HCT116 (cell line): Measurements from ENCODE around the gene MALRD1. TPM values are rescaled to one million over a fixed set of nuclear protein-coding genes. Genes with fewer than 3 reads are reported as not detected.

Source experiments
- ATAC-seq: fragments of 200-7000 bp; cut with Tn5 transposase; 2 replicates; pipeline ENCODE4 v1.9.1; 2020; ENCODE audit warnings: mild to moderate bottlenecking, moderate library complexity
- BruUV-seq: library from RNA; stranded (reverse); fragments of 400-500 nt; replicated peaks from 2 replicates; lab custom pipeline; 2021; lab: Mats Ljungman, UMichigan
- CTCF ChIA-PET: fragments of 300-600 bp; sonication (Branson Sonifier 250); formaldehyde crosslinking; loops from one replicate; lab custom pipeline; 2021; ENCODE audit warnings: antibody characterized with exemption; lab: Charles Lee
- POLR2A ChIA-PET: fragments of 300-600, 350-600 bp; sonication (Branson Sonifier 250); formaldehyde crosslinking; loops from one replicate; lab custom pipeline; 2021; ENCODE audit warnings: antibody characterized with exemption; lab: Charles Lee
- RAD21 ChIA-PET, 2 experiments: fragments of 300-600 bp; sonication (Branson Sonifier 250); formaldehyde crosslinking; loops; one replicate each; lab custom pipeline; 2023; ENCODE audit warnings: low total read pairs in 2 of 2; ENCODE audit not compliant: uncharacterized antibody in 2 of 2, unreplicated experiment in 2 of 2, low non-redundant PET in 1 of 2; lab: Charles Lee
- DNase-seq: peaks from one replicate; pipeline ENCODE4 v3.0.0-alpha.2; 2010; ENCODE audit warnings: low read depth, low spot score
- H2AFZ ChIP-seq: fragments of 200-600 bp; shearing (Covaris generic), sonication (generic); 2 replicates; pipeline ENCODE4 v1.6.1; 2017; ENCODE audit warnings: low read depth, mixed run types, mixed read lengths, antibody characterized with exemption, low read length; ENCODE audit not compliant: poor library complexity, severe bottlenecking
- H3K27ac ChIP-seq: 2 replicates; pipeline ENCODE4 v1.5.1; 2012; ENCODE audit warnings: low read depth, low read length
- H3K27me3 ChIP-seq: fragments of 200-600 bp; sonication (generic); 2 replicates; pipeline ENCODE4 v1.6.1; 2016; ENCODE audit warnings: mixed run types, low read length, mixed read lengths; ENCODE audit not compliant: insufficient read depth
- H3K36me3 ChIP-seq, 2 experiments: fragments of 200-500 bp in 1 of 2; fragments of 200-600 bp in 1 of 2; sonication (Bioruptor generic) in 1 of 2; sonication (generic) in 1 of 2; 2 replicates each; pipeline versions ENCODE4 v1.5.1 to v1.6.1; 2014 to 2016; ENCODE audit warnings: low read length in 2 of 2, inconsistent platforms in 1 of 2, mixed read lengths in 1 of 2, mixed run types in 1 of 2; ENCODE audit not compliant: insufficient read depth in 2 of 2, control insufficient read depth in 1 of 2
- H3K4me1 ChIP-seq, 2 experiments: fragments of 200-600 bp in 1 of 2; sonication (generic) in 1 of 2; 2 replicates each; pipeline versions ENCODE4 v1.5.1 to v1.6.1; 2012 to 2017; ENCODE audit warnings: low read length in 2 of 2, inconsistent platforms in 1 of 2, mild to moderate bottlenecking in 1 of 2, mixed read lengths in 1 of 2, mixed run types in 1 of 2, moderate library complexity in 1 of 2; ENCODE audit not compliant: insufficient read depth in 2 of 2, control insufficient read depth in 1 of 2
- H3K4me2 ChIP-seq: fragments of 200-600 bp; sonication (generic); 2 replicates; pipeline ENCODE4 v1.6.1; 2017; ENCODE audit warnings: mixed run types, low read length, mixed read lengths
- H3K4me3 ChIP-seq, 2 experiments: fragments of 200-600 bp in 1 of 2; sonication (generic) in 1 of 2; replicated peaks in 1 of 2; 2 replicates each; pipeline ENCODE4 v1.5.1; 2011 to 2016; ENCODE audit warnings: low read length in 2 of 2, control low read depth in 1 of 2, low read depth in 1 of 2, mild to moderate bottlenecking in 1 of 2, mixed read lengths in 1 of 2, mixed run types in 1 of 2
- H3K79me2 ChIP-seq: fragments of 200-600 bp; sonication (generic); 2 replicates; pipeline ENCODE4 v1.6.1; 2017; ENCODE audit warnings: mild to moderate bottlenecking, mixed run types, low read length, moderate library complexity, mixed read lengths; ENCODE audit not compliant: insufficient read depth
- H3K9ac ChIP-seq: fragments of 200-600 bp; sonication (generic); 2 replicates; pipeline ENCODE4 v1.6.1; 2016; ENCODE audit warnings: low read length, mixed read lengths
- H3K9me2 ChIP-seq: fragments of 200-600 bp; sonication (generic), shearing (Covaris generic); 2 replicates; pipeline ENCODE4 v1.6.1; 2017; ENCODE audit warnings: mixed run types, mild to moderate bottlenecking, moderate library complexity; ENCODE audit not compliant: insufficient read depth
- H3K9me3 ChIP-seq, 2 experiments: fragments of 200-500 bp in 1 of 2; fragments of 200-600 bp in 1 of 2; sonication (Bioruptor generic) in 1 of 2; sonication (generic) in 1 of 2; 2 replicates each; pipeline ENCODE4 v1.6.1; 2014 to 2017; ENCODE audit warnings: low read length in 2 of 2, mixed read lengths in 2 of 2, inconsistent platforms in 1 of 2, low read depth in 1 of 2, mild to moderate bottlenecking in 1 of 2, mixed run types in 1 of 2, moderate library complexity in 1 of 2; ENCODE audit not compliant: control insufficient read depth in 1 of 2, insufficient read depth in 1 of 2
- H4K20me1 ChIP-seq: fragments of 200-600 bp; sonication (generic), shearing (Covaris generic); 2 replicates; pipeline ENCODE4 v1.6.1; 2017; ENCODE audit warnings: mixed run types, mild to moderate bottlenecking, moderate library complexity; ENCODE audit not compliant: insufficient read depth
- CBX3 ChIP-seq: IDR thresholded peaks from 2 replicates; pipeline ENCODE4 v1.6.1; 2012; ENCODE audit warnings: low read depth
- ELF1 ChIP-seq: IDR thresholded peaks from 2 replicates; pipeline ENCODE4 v1.6.1; 2012; ENCODE audit warnings: low read depth, borderline replicate concordance
- EZH2 ChIP-seq: fragments of 200-600 bp; sonication (generic); IDR thresholded peaks from 2 replicates; pipeline ENCODE4 v1.6.1; 2017; ENCODE audit warnings: antibody characterized with exemption, mixed run types
- EZH2phosphoT487 ChIP-seq: fragments of 200-600 bp; IDR thresholded peaks from 2 replicates; pipeline ENCODE4 v1.6.1; 2018; ENCODE audit warnings: antibody characterized with exemption, borderline replicate concordance
- JUND ChIP-seq: IDR thresholded peaks from 2 replicates; pipeline ENCODE4 v1.6.1; 2012
- POLR2A ChIP-seq: IDR thresholded peaks from 2 replicates; pipeline ENCODE4 v1.7.0; 2011; ENCODE audit warnings: borderline replicate concordance; ENCODE audit not compliant: insufficient read depth, insufficient read length; ENCODE audit errors: extremely low read depth
- POLR2AphosphoS5 ChIP-seq: IDR thresholded peaks from 2 replicates; pipeline ENCODE4 v1.6.1; 2011; ENCODE audit warnings: mild to moderate bottlenecking, low read depth, low read length, moderate library complexity
- RAD21 ChIP-seq: IDR thresholded peaks from 2 replicates; pipeline ENCODE4 v1.6.1; 2012; ENCODE audit warnings: low read depth, mild to moderate bottlenecking
- SIN3A ChIP-seq: IDR thresholded peaks from 2 replicates; pipeline ENCODE4 v1.6.1; 2012; ENCODE audit warnings: low read depth
- SP1 ChIP-seq: IDR thresholded peaks from 2 replicates; pipeline ENCODE4 v1.6.1; 2012; ENCODE audit warnings: low read depth
- SRF ChIP-seq: IDR thresholded peaks from 2 replicates; pipeline ENCODE4 v1.6.1; 2012; ENCODE audit warnings: low read depth
- YY1 ChIP-seq: IDR thresholded peaks from 2 replicates; pipeline ENCODE4 v1.6.1; 2011; ENCODE audit warnings: low read length, low read depth, moderate library complexity, mild to moderate bottlenecking; ENCODE audit not compliant: insufficient replicate concordance; ENCODE audit errors: extremely low read depth
- ZNF274 ChIP-seq: fragments of 200-500 bp; sonication (Bioruptor generic); IDR thresholded peaks from 2 replicates; pipeline ENCODE4 v1.6.1; 2014; ENCODE audit warnings: mild to moderate bottlenecking, low read depth, low read length, inconsistent platforms
- intact Hi-C: fragments of 100-400 bp; cut with micrococcal nuclease; formaldehyde crosslinking; loops from 2 replicates; pipeline ENCODE4 v1.10.0; 2022
- total RNA-seq: library from RNA; stranded (reverse); gene quantifications from one replicate; pipeline ENCODE4 v1.2.1, GENCODE V29; 2021; ENCODE audit not compliant: unreplicated experiment
- TF ChIP-seq, protein P1 (sequence below): IDR thresholded peaks from 2 replicates; pipeline ENCODE4 v1.6.1; 2012
- TF ChIP-seq, protein P2 (sequence below): IDR thresholded peaks from 2 replicates; pipeline ENCODE4 v1.6.1; 2012
- TF ChIP-seq, protein P3 (sequence below): IDR thresholded peaks from 2 replicates; pipeline ENCODE4 v1.6.1; 2011; ENCODE audit warnings: mild to moderate bottlenecking, low read length, moderate library complexity; ENCODE audit not compliant: insufficient replicate concordance; ENCODE audit errors: extremely low read depth

Gene MALRD1
- total RNA-seq, 1 experiment from 2014 or later, result not detected

DNA sequence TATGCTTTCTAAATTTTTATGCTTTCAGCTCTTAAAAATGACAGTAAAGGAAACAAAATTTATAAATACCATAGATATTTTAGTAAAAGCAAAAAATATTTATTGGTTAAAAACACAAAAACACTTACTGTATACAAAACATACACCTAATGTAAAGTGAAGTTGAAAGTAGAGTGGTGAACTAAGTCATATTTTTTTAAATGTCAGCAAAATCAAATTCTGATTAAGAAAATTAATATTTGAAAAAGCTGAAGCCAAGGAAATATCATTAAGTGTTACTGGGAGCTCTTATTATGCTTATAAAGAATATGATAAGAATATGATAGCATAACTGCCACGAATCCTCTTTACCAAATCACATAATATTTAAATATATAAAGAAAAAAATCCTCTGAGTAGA is 702.4 kb downstream of the MALRD1 start:
- H3K27ac ChIP-seq, result no peak overlapping the region
- no peak for DNase-seq
- H3K9me3 ChIP-seq, result peaks cover 8 to 9% of the 10 kb centered on the region in 2 experiments; a peak in 3 of 4 replicates
- CTCF ChIA-PET, result no interaction called here
- H3K9ac ChIP-seq, result no peak overlapping the region
- RAD21 ChIA-PET, result no interaction called here
- H3K4me1 ChIP-seq, result no peaks in the 10 kb centered on the region
- no peak overlapping the region for H2AFZ ChIP-seq
- no peak overlapping the region for H3K4me3 ChIP-seq
- no peaks in the 10 kb centered on the region for H3K27me3 ChIP-seq
- no peaks in the 10 kb centered on the region for H3K9me2 ChIP-seq
- ATAC-seq, result no peak
- H3K79me2 ChIP-seq, result no peaks in the 10 kb centered on the region
- H3K36me3 ChIP-seq, result no peaks in the 10 kb centered on the region
- H4K20me1 ChIP-seq, result no peaks in the 10 kb centered on the region
- BruUV-seq, result no TSS peak
- POLR2A ChIA-PET, result no interaction called here
- H3K4me2 ChIP-seq, result no peak overlapping the region
- intact Hi-C loops, result no loop called here
- TF ChIP-seq SRF (no peak), EZH2phosphoT487 (no peak), POLR2A (no peak), SP1 (no peak), EZH2 (no peak), YY1 (no peak), RAD21 (no peak), CBX3 (no peak), ZNF274 (no peak), SIN3A (no peak), ELF1 (no peak), JUND (no peak), POLR2AphosphoS5 (no peak)
- TF ChIP-seq, protein P1, sequence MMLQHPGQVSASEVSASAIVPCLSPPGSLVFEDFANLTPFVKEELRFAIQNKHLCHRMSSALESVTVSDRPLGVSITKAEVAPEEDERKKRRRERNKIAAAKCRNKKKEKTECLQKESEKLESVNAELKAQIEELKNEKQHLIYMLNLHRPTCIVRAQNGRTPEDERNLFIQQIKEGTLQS, result no peak
- TF ChIP-seq, protein P2, sequence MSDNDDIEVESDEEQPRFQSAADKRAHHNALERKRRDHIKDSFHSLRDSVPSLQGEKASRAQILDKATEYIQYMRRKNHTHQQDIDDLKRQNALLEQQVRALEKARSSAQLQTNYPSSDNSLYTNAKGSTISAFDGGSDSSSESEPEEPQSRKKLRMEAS, result no peak
- TF ChIP-seq, protein P3, sequence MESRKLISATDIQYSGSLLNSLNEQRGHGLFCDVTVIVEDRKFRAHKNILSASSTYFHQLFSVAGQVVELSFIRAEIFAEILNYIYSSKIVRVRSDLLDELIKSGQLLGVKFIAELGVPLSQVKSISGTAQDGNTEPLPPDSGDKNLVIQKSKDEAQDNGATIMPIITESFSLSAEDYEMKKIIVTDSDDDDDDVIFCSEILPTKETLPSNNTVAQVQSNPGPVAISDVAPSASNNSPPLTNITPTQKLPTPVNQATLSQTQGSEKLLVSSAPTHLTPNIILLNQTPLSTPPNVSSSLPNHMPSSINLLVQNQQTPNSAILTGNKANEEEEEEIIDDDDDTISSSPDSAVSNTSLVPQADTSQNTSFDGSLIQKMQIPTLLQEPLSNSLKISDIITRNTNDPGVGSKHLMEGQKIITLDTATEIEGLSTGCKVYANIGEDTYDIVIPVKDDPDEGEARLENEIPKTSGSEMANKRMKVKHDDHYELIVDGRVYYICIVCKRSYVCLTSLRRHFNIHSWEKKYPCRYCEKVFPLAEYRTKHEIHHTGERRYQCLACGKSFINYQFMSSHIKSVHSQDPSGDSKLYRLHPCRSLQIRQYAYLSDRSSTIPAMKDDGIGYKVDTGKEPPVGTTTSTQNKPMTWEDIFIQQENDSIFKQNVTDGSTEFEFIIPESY, result no peak
